HG03103 (cell line): Measurements from ENCODE around the gene ADAMTS19.
"Not testable (repeated sequence)": the region's sequence is repeated elsewhere in the genome, so short reads cannot be mapped to it uniquely, and the experiment has no call there.

Source experiments
- ATAC-seq: cut with Tn5 transposase; IDR thresholded peaks from one replicate; pipeline ENCODE4 v1.9.1; 2021; ENCODE audit warnings: low read depth; ENCODE audit not compliant: unreplicated experiment

Gene ADAMTS19, protein sequence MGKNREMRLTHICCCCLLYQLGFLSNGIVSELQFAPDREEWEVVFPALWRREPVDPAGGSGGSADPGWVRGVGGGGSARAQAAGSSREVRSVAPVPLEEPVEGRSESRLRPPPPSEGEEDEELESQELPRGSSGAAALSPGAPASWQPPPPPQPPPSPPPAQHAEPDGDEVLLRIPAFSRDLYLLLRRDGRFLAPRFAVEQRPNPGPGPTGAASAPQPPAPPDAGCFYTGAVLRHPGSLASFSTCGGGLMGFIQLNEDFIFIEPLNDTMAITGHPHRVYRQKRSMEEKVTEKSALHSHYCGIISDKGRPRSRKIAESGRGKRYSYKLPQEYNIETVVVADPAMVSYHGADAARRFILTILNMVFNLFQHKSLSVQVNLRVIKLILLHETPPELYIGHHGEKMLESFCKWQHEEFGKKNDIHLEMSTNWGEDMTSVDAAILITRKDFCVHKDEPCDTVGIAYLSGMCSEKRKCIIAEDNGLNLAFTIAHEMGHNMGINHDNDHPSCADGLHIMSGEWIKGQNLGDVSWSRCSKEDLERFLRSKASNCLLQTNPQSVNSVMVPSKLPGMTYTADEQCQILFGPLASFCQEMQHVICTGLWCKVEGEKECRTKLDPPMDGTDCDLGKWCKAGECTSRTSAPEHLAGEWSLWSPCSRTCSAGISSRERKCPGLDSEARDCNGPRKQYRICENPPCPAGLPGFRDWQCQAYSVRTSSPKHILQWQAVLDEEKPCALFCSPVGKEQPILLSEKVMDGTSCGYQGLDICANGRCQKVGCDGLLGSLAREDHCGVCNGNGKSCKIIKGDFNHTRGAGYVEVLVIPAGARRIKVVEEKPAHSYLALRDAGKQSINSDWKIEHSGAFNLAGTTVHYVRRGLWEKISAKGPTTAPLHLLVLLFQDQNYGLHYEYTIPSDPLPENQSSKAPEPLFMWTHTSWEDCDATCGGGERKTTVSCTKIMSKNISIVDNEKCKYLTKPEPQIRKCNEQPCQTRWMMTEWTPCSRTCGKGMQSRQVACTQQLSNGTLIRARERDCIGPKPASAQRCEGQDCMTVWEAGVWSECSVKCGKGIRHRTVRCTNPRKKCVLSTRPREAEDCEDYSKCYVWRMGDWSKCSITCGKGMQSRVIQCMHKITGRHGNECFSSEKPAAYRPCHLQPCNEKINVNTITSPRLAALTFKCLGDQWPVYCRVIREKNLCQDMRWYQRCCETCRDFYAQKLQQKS

DNA sequence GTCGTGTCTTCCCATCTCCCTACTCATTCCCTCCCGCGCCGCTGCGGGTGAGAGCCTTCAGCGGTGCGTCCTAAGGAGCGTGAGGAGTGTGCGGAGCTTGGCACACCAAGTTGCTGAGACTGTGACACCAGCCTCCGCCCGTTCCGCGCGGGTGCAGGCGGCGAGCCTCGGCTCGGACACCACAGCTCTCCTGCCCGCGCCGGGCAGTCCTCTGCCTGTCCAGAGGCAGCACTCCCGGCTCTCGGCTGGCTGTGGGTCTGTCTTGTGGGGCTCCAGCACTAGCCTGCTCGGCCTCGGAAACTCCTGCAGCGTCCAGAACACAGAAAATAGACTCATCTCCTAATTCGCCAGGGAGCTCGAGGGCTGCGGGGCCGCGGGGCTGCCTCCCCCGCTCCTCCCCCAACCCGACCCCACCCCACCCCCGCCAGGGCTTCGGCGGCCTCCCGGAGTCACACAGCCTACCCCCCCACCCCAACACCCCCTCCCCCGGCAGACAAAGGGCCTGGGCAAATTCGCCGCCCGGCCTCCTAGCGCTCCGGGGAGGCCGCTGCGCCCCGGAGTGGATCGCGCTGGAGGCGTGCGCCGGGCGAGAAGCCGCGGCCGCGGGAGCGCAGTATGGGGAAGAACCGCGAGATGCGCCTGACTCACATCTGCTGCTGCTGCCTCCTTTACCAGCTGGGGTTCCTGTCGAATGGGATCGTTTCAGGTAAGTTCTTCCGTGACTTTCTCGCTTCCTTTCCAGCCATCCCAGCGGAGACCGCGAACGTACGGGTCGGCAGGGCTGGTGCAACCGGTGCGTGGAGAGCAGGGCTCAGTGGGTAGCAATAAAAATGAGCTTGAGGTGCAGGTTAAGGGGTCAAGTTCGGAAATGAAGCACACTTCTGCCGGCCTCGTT lies at the start of gene ADAMTS19:
ADAMTS19 (plus strand) TSS at position 522 of the 895 bp plus-strand sequence; CDS start at position 616, 94 bp downstream.
- no peak for ATAC-seq

DNA sequence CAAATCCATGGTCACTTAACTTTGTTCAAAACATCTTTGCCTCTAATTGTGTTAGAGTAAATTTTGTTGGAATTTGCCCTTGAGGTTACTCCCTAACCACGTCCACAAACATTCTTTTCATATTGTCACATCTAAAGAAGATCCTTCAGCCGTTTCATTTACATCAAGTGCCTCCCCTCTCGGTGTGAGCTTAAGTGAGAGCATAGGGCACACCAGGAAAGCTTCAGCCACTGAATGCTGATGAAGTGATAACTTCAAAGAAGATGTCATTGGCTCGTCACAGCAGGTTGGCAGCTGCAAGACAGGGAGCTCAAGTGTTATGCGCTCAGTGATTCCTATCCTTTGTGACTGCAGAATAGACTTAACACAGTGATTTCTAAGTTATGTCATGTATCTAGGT lies 49.6 kb upstream of the ADAMTS19 start:
- ATAC-seq: no peak

DNA sequence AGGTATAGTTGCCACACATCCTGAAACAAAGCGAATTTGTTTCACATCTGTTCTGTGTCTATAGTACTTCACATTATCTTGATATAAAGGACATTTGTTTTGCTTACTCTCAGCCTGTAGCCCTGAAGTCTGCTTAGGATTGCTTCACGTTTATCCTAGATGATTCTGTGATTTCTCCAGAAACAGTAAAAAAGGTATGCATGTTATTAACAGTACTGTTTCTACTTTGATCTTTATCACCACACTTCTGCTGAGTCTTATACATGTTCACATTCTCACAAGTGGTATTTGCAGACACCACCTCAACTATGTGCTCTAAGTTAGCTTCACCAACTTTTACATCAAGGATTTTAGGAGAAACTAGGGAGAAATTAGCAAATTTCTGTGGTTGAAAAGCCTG lies 47.4 kb upstream of the ADAMTS19 start:
- no peak for ATAC-seq

DNA sequence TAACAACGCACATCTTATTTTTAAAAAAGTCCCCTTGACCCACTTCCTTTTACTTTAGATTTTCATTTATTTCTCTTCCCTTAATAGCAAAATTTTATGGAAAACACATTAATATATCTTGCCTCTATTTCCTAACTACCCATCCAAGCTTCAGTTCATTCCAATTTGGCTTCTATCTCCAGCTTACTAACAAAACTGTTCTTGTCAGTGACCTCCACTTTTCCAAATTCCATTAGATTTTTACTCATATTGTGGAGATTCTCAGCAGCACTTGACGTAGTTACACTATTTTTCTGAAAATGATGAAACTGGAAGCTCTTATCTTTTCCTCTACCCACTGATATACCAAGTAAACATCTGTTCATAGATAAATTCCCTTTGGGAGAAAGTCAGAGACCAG lies 46.5 kb upstream of the ADAMTS19 start:
- no peak for ATAC-seq

DNA sequence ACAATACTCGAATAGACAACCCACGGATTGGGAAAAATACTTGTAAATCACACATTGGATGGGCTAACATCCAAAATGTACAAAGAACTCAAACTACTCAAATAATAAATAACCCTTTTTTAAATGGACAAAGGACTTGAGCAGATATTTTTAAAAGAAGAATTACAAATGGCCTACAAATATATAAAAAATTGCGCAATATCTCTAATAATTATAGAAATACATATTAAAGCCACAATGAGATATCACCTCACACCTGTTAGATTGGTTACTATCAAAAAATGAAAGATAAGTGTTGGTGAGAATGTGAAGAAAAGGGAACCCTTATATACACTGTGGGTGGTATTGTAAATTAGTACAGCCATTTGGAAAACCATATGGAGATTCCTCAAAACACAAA lies 40.8 kb upstream of the ADAMTS19 start:
- ATAC-seq: no peak

DNA sequence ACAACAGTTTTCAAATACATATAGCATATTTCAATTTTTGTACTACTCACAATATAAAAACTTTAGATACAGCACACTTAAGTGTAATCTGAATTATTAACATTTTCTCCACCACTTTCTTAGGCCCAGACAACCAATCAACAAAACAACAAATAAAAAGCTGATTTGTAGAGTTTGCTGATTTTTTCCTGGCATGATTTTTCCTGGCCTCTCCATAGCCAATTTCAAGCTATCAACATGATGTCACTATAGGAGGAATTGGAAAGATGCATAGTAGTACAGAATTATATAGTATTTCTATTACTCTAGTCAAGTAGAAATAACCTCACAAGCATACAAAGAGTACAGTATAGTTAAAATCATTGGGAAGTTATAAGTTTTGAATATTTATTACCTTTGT lies 35.1 kb upstream of the ADAMTS19 start:
- ATAC-seq: no peak

DNA sequence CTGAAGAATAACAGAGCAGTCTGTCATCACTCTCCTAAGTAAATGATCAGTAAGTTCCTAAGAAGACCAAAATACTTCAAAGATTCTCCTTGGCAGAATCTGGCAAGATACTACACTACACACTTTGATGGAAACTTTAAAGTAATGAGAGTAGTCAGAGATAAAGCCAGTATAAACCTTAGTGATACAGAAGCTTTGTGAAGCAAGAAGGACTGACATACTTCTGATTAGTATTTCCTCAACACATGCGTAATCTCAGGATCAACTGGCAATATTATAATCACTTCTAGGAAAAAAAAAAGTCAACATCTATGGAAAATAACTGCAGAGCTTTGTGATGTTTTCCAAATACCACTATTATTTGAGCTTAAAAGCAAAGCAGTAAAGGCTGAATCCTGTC lies 34.0 kb upstream of the ADAMTS19 start:
- ATAC-seq: no peak

DNA sequence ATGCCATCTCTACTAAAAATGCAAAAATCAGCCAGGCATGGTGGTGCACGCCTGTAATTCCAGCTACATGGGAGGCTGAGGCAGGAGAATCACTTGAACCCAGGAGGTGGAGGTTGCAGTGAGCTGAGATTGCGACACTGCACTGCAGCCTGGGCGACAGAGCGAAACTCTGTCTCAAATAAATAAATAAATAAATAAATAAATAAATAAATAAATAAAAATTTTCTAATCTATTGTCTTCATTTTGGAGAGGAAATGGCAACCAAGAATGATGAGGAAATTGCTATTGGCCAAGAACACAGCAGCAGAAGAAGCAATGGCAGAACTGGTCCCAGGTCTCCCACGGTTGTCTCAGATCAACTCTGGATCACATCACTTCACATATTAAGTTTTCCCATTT lies 31.5 kb upstream of the ADAMTS19 start:
- ATAC-seq: not testable (repeated sequence)

DNA sequence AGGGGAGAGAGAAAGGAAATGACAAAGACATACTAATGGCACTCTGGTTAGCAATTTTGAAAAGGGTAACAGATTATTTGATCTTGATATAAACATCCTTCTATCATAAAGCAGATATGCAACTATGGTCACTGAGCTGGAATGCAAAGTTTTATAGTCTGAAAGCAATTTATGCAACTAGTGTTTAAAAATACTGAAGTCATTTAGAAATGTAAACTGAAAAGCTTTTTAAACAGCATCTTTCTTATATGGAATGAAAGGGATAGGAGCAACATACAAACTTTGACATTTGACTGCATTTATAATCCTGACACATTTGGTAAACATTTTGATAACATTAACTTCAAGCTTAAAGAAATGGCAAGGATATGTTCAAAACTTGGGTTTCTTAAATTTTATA lies 28.7 kb upstream of the ADAMTS19 start:
- no peak for ATAC-seq

DNA sequence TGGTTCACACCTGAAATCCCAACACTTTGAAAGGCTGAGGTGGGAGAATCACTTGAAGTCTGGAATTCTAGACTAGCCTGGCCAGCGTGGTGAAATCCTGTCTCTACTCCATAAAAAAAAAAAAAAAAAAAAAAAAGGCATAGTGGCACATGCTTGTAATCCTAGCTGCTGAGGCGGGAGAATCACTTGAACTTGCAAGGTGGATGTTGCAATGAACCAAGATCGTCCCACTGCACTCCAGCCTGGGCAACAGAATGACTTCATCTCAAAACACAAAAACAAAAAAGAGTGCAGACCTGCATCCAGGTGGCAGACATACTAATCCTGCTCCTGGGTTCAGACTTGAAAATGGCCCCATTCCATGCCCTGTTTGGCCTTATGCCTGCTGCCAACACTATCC lies 21.8 kb upstream of the ADAMTS19 start:
- no peak for ATAC-seq

DNA sequence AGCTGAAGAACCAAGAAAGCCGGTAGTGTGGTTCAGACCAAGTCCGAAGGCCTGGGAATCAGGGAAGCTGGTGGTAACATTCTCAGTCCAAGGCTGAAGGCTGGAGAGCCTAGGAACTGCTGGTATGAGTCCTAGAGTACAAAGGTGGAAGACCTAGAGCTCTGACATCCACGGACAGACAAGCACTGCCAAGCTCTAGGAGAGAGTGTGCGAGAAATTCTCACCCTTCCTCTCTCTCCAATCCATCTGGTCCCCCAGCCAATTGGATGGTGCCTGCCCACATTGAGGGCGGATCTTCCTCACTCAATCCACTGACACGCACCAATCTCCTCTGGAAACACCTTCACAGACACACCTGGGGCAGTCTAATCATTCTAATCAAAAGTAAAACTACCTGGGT lies 19.7 kb upstream of the ADAMTS19 start:
- no peak for ATAC-seq

DNA sequence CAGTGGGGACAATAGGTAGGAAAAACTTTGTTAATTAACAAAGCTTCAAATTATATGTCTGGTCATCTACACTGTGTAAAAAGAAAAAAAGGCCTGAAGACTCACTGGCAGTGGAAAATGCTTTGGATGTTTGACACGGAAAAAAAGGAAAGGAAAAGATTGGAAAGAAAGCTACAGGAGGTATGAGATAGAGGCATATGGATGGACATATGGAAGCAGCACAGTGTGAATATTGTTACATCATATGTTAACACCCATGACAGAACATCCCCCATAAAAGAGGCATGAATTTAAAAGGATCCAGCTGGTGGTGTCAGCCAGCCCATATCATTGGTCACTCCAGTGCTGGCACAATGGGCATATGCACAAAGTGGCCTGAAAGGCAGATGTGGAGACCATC lies 19.0 kb upstream of the ADAMTS19 start:
- ATAC-seq: no peak

DNA sequence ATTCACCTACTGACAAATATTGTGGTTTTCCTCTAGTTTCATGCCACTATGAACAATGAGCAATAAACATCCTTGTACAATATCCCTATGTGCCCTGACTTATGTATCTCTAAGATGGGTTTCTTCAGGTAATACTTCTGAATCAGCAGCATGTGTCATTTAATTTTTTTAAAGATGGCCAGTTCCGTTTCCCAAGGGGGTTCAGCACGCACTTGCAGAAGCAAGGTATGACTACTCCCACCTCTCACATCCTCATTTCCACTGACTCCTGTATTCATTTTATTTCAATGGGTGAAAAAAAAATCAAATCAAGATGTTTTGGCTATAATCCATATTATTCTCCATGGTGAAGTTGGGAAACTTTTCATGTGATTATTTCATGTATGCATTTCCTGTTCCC lies 14.7 kb upstream of the ADAMTS19 start:
- no peak for ATAC-seq

DNA sequence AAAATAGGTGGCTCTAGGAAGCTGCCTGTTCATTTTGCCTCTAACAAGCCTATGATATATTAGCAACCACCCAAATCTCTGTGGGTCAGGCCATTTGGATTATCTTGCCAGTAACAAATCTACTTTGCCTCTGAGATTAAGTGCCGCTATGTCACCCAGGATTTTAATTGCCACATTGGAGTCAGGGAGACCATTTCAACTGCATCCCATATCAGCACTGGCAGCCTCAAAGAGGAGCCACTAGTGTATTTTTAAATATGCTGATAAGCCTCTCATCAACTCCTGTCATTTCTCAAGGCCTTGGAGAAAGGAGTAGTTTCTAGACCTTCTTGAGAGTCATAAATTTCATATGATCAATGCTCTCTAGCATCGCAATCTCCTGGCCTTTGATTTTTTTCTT lies 12.1 kb upstream of the ADAMTS19 start:
- ATAC-seq: no peak

DNA sequence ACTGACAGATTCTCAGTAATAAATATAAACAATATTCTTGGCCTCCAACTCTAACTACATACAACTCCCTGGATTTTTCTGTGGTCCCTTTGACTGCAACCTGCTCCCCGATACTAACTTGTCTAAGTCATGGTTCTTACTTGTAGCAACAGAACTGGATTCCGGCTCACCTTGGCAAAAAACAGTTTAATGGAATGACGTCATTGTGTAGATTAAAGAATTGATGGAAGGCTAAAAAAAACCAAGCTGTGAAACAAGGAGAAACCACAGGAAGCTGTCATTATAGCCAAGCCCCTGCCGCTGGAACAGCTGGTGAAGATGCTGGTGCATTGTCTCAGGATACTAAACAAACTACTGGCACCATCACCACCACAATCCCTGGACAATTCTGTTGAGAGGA lies 11.4 kb upstream of the ADAMTS19 start:
- no peak for ATAC-seq

DNA sequence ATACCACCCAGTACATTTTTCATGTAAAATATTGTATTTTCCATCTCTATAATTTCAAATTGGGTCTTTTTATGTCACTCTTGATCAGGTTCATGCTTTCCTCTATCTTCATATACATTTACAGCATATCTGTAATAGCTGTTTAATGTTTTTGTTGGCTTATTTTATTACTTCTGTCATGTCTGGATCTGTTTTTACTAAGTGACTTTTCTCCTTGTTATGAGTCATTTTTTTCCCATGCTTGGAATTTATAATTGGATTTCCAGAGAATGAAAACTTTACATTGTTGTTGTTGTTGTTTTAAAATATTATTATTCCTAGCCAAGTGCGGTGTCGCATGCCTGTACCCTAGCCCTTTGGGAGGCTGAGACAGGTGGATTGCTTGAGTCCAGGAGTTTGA lies 5.6 kb upstream of the ADAMTS19 start:
- ATAC-seq: no peak

DNA sequence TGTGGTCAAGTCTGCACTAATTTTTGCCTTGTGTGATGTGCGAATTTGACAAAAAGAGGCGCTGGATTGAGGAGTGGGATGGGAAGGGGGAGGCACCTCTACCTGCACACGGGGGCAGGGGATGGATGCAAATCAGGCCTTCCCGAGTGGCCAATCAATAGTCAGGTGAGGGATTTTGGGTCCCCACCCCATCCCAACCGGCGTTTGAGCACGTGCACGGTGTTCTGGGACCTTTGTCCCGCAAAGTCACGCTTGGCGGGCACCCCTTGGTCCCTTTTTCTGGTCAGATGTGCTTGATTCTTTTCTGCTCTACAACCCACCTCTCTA lies 685 bp upstream of the ADAMTS19 start:
- ATAC-seq: no peak

DNA sequence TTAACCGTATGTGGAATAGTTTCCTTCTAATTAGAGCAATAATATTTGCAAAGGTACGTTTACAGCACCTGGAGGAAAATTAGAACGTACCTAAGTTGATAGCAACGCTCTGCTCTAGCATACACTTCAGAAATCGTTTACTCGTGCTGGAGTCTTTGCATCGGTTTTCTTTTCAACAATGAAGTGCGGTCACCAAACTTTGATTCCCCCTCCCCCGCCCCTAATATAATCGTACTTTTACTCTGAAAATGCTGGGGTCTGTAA lies 506 bp downstream of the ADAMTS19 start:
- ATAC-seq: no peak

DNA sequence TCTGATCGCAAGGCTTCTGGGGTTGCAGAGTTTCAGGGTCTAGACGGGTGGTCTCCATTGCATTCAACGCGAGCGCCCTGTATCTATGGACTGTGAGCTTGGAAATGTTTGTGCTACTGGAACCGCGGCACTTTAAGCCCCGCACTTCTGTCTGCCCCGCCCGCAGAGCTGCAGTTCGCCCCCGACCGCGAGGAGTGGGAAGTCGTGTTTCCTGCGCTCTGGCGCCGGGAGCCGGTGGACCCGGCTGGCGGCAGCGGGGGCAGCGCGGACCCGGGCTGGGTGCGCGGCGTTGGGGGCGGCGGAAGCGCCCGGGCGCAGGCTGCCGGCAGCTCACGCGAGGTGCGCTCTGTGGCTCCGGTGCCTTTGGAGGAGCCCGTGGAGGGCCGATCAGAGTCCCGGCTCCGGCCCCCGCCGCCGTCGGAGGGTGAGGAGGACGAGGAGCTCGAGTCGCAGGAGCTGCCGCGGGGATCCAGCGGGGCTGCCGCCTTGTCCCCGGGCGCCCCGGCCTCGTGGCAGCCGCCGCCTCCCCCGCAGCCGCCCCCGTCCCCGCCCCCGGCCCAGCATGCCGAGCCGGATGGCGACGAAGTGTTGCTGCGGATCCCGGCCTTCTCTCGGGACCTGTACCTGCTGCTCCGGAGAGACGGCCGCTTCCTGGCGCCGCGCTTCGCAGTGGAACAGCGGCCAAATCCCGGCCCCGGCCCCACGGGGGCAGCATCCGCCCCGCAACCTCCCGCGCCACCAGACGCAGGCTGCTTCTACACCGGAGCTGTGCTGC lies 1.0 kb downstream of the ADAMTS19 start:
- peak; percentile 44 for ATAC-seq
